Stimulated activated CD4-positive, alpha-beta T cell treated with anti-CD3 and anti-CD28 coated beads, Interleukin-2, amount 100 ng/mL, for 4 hours (primary cell): Measurements from ENCODE around the gene SCGN.

Experiments used
- DNase-seq: peaks from one replicate; pipeline ENCODE4 v3.0.0-alpha.2; 2020; ENCODE audit warnings: low read depth

Gene SCGN

GRCh38 chr6:25686856-25687255, 34.8 kb downstream of the SCGN start:
- no peak for DNase-seq

- no peak for DNase-seq
These were observed 38.0 kb downstream of the SCGN start for GRCh38 chr6:25689966-25690365.

GRCh38 chr6:25691894-25692293, 39.9 kb downstream of the SCGN start:
- no peak for DNase-seq

- no peak for DNase-seq
These were observed 40.5 kb downstream of the SCGN start for GRCh38 chr6:25692472-25692871.

- DNase-seq, result no peak
These were observed 42.4 kb downstream of the SCGN start for GRCh38 chr6:25694366-25694765.

GRCh38 chr6:25695671-25696070, 43.7 kb downstream of the SCGN start:
- DNase-seq, result no peak

- no peak for DNase-seq
These were observed 45.7 kb downstream of the SCGN start for GRCh38 chr6:25697537-25698340.

GRCh38 chr6:25698631-25699030, 46.6 kb downstream of the SCGN start:
- no peak for DNase-seq

GRCh38 chr6:25699649-25700048, 47.6 kb downstream of the SCGN start:
- no peak for DNase-seq

- DNase-seq, result no peak
These were observed 48.7 kb downstream of the SCGN start for GRCh38 chr6:25700761-25701160.

- no peak for DNase-seq
These were observed 49.8 kb downstream of the SCGN start for GRCh38 chr6:25701807-25702206.

GRCh38 chr6:25703005-25703404, 51.0 kb downstream of the SCGN start:
- no peak for DNase-seq

- DNase-seq, result no peak
These were observed 52.0 kb downstream of the SCGN start for GRCh38 chr6:25704001-25704400.

GRCh38 chr6:25706314-25707014, 54.4 kb downstream of the SCGN start:
- no peak for DNase-seq

- no peak for DNase-seq
These were observed 57.7 kb downstream of the SCGN start for GRCh38 chr6:25709761-25710160.

- DNase-seq, result no peak
These were observed 58.3 kb downstream of the SCGN start for GRCh38 chr6:25710287-25710686.

GRCh38 chr6:25713824-25714223, 61.8 kb downstream of the SCGN start:
- no peak for DNase-seq

GRCh38 chr6:25714765-25715164, 62.8 kb downstream of the SCGN start:
- no peak for DNase-seq

- no peak for DNase-seq
These were observed 63.8 kb downstream of the SCGN start for GRCh38 chr6:25715794-25716193.

GRCh38 chr6:25717866-25718740, 66.1 kb downstream of the SCGN start:
- DNase-seq, result no peak

- DNase-seq, result no peak
These were observed 74.3 kb downstream of the SCGN start for GRCh38 chr6:25726122-25726911.

GRCh38 chr6:25727028-25727427, 75.0 kb downstream of the SCGN start:
- no peak for DNase-seq
